H1 (cell line): ENCODE data around the gene HDAC10.

ENCODE experiments used
- CEBPB ChIP-seq: IDR thresholded peaks from 2 replicates; pipeline ENCODE4 v1.6.1; 2012; ENCODE audit warnings: low read depth, low read length
- CHD2 ChIP-seq: IDR thresholded peaks from 2 replicates; pipeline ENCODE4 v1.6.1; 2012; ENCODE audit warnings: low read length, improper control_type of control experiment
- CTCF ChIP-seq, 3 experiments: IDR thresholded peaks; 1 replicate in 2 of 3; 2 replicates in 1 of 3; pipeline versions ENCODE4 v1.5.1 to v1.6.1; 2011; ENCODE audit warnings: low read length in 3 of 3, mild to moderate bottlenecking in 3 of 3, inconsistent platforms in 2 of 3, low read depth in 1 of 3, moderate library complexity in 1 of 3; ENCODE audit not compliant: insufficient read depth in 1 of 3; ENCODE audit errors: control extremely low read depth in 1 of 3
- EP300 ChIP-seq, 2 experiments: IDR thresholded peaks; 1 replicate in 1 of 2; 2 replicates in 1 of 2; pipeline ENCODE4 v1.6.1; 2011 to 2012; ENCODE audit warnings: low read depth in 2 of 2, low read length in 2 of 2, mild to moderate bottlenecking in 2 of 2, borderline replicate concordance in 1 of 2, inconsistent platforms in 1 of 2, moderate library complexity in 1 of 2
- GABPA ChIP-seq: IDR thresholded peaks from 2 replicates; pipeline ENCODE4 v1.6.1; 2011; ENCODE audit warnings: mild to moderate bottlenecking, low read length, moderate library complexity, borderline replicate concordance; ENCODE audit not compliant: insufficient read depth
- JUN ChIP-seq: IDR thresholded peaks from 2 replicates; pipeline ENCODE4 v1.6.1; 2011; ENCODE audit warnings: low read depth, mild to moderate bottlenecking, improper control_type of control experiment, low read length
- RAD21 ChIP-seq, 2 experiments: IDR thresholded peaks in 1 of 2; conservative IDR thresholded peaks in 1 of 2; 2 replicates each; pipeline ENCODE4 v1.6.1; 2011; ENCODE audit warnings: low read depth in 2 of 2, low read length in 2 of 2, improper control_type of control experiment in 1 of 2, inconsistent platforms in 1 of 2, mild to moderate bottlenecking in 1 of 2, moderate library complexity in 1 of 2
- TAF1 ChIP-seq: IDR thresholded peaks from 2 replicates; pipeline ENCODE4 v1.6.1; 2011; ENCODE audit warnings: mild to moderate bottlenecking, low read depth, low read length
- TEAD4 ChIP-seq: IDR thresholded peaks from 2 replicates; pipeline ENCODE4 v1.6.1; 2012; ENCODE audit warnings: low read depth, low read length, inconsistent platforms, mixed read lengths

DNA sequence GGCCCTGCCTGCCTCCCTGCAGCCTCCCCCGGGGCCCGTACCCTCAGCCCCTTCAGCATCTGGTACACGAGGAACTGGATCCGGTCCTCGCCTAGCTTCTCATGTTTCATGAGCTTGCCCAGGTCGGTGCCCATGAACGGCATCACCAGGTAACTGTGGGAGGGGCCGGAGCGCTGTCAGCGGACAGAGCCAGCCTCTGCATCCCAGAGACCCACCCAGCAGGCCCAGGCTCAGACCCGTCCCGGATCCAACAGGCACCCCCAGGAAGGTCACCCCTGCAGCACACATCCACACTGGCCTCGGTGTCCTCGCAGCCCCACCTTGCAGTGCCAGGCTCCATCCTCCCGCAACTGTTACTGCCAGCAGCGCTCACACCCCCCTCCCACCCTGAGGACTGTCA is 6.0 kb upstream of the HDAC10 start:
- TF ChIP-seq TEAD4 (no peak), CTCF (IDR thresholded peaks at IDR 0.05; ENCODE audit: control extremely low read depth in 1 of 3, insufficient read depth in 1 of 3, low read depth in 1 of 3, low read length in 3 of 3) (no peak), RAD21 (IDR thresholded peaks at IDR 0.05 in 1 of 2, conservative IDR thresholded peaks at IDR 0.05 in 1 of 2; ENCODE audit: low read depth in 2 of 2, low read length in 2 of 2) (no peak), EP300 (IDR thresholded peaks at IDR 0.05; ENCODE audit: borderline replicate concordance in 1 of 2, low read depth in 2 of 2, low read length in 2 of 2) (no peak), JUN (no peak), CEBPB (no peak), GABPA (no peak), TAF1 (no peak), CHD2 (no peak)
